ENCODE measurements around the gene SURF1. TPM values are rescaled to one million over a fixed set of nuclear protein-coding genes. Genes with fewer than 3 reads are reported as not detected.

SURF1 gene
- total RNA-seq, 6 experiments from 2014 or later: 25.3 to 29.1 (median 26.8) TPM

DNA sequence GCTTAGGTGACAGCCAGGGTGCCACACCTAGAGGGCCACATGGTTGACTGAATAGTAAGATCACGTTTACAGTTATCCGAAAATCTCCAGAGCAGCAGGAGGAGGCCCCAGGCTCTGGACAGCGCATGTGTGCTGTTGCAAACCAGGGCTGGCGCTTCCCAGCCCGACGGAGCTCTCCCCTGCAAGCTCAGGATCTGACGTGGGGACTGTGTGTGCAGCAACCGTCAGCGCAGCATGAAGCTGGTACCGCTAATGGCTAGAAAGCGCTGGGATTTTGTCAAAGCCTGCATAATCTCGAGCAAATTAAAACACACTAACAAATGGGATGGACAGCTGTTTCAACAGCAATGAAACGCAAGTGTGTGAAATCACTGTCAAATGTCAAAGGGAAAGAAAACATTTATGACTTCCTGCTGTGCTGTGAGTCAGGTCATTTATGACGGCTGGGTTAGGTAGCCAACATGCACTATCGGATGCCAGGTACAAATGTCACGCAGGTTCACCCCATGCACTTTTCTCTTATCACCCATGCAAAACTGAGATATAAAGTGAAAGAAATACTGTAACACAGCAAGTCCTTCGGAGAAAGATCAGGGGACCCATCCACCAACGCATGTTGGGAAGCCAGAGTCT is 12.1 kb upstream of the SURF1 start:
- TF ChIP-seq, protein P1, sequence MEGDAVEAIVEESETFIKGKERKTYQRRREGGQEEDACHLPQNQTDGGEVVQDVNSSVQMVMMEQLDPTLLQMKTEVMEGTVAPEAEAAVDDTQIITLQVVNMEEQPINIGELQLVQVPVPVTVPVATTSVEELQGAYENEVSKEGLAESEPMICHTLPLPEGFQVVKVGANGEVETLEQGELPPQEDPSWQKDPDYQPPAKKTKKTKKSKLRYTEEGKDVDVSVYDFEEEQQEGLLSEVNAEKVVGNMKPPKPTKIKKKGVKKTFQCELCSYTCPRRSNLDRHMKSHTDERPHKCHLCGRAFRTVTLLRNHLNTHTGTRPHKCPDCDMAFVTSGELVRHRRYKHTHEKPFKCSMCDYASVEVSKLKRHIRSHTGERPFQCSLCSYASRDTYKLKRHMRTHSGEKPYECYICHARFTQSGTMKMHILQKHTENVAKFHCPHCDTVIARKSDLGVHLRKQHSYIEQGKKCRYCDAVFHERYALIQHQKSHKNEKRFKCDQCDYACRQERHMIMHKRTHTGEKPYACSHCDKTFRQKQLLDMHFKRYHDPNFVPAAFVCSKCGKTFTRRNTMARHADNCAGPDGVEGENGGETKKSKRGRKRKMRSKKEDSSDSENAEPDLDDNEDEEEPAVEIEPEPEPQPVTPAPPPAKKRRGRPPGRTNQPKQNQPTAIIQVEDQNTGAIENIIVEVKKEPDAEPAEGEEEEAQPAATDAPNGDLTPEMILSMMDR (IDR thresholded peaks at IDR 0.05): no peak
- peaks cover 45% of the 10 kb centered on the region for H3K36me3 Mint-ChIP-seq (ENCODE audit: low read depth)
- no peak for DNase-seq
- H3K27ac Mint-ChIP-seq: peak overlapping the region; percentile 29; the same call in 1 of the 2 replicates
- no peak overlapping the region for H3K4me3 Mint-ChIP-seq
- H3K4me1 Mint-ChIP-seq (ENCODE audit: low read depth): peaks cover 47% of the 10 kb centered on the region
- no peaks in the 10 kb centered on the region for H3K9me3 Mint-ChIP-seq
- peaks cover 7% of the 10 kb centered on the region for H3K27me3 Mint-ChIP-seq (ENCODE audit: insufficient read depth)

DNA sequence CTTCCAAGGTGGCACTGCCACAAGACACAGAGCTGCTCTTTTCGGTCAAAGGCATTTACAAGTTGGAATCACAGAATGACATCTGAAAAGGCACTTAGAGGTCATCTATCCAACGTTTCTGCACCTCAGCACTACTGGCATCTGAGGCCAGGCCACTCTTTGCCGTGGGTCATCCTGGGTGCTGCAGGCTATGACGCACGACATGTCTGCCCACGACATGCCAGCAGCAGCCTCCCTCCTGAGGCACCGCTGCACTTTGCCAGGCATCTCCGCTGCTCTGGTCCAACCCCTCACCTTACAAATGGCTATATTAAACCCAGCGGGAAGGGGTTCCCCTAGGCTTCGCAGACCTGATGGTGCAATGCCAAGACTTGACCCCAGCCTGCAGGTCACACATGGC is 11.5 kb upstream of the SURF1 start:
- Mint-ChIP-seq H3K4me1 (ENCODE audit: low read depth) (peaks cover 47% of the 10 kb centered on the region), H3K27me3 (ENCODE audit: insufficient read depth) (peaks cover 7% of the 10 kb centered on the region), H3K36me3 (ENCODE audit: low read depth) (peaks cover 49% of the 10 kb centered on the region), H3K27ac (no peak overlapping the region; the same call in 1 of the 2 replicates), H3K9me3 (no peaks in the 10 kb centered on the region), H3K4me3 (no peak overlapping the region)
- TF ChIP-seq, protein P1 (IDR thresholded peaks at IDR 0.05): no peak
- no peak for DNase-seq

DNA sequence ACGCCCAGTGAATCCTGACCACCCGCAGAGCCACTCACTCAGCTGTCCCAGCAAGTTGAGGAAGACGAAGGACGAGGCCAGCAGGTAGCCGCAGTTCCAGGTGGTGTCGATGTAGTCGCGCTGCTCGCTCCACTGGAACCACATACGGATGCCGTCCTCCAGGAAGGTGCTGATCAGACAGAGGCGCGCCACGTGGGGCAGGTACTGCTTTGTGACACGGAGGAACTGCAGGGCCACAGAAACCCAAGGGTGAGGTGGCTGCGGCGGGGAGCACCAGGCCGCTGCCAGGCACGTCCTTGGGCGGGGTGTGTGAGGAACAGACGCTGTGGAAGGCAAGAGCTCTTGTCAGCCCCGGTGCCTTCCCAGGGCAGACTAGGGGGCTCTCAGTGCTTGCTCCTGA is 10.9 kb upstream of the SURF1 start:
- TF ChIP-seq, protein P1 (IDR thresholded peaks at IDR 0.05): no peak
- H3K4me3 Mint-ChIP-seq: no peak overlapping the region
- H3K27me3 Mint-ChIP-seq (ENCODE audit: insufficient read depth): peaks cover 6% of the 10 kb centered on the region
- peaks cover 41% of the 10 kb centered on the region for H3K4me1 Mint-ChIP-seq (ENCODE audit: low read depth)
- no peak overlapping the region for H3K27ac Mint-ChIP-seq
- no peak for DNase-seq
- peaks cover 46% of the 10 kb centered on the region for H3K36me3 Mint-ChIP-seq (ENCODE audit: low read depth)
- no peaks in the 10 kb centered on the region for H3K9me3 Mint-ChIP-seq

DNA sequence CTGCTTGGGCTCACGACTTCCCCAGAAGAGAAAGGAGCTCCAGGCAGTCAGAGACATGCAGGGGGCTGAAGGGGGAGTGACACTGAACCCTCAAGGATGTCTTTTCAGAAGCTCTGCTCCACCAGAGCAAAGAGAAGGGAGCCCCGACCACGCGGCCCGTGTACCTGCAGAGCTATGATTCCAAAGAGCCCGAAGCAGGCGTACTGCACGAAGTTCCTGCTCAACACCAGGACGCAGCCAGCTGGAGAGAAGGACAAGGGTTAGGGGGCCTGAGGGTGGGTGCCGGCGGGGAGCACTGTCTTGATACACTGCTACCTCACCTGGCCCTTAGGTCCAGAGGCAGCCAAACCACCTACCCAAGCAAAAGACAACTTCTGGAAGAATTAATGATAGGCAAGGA is 10.1 kb upstream of the SURF1 start:
- no peak for DNase-seq
- no peak overlapping the region for H3K4me3 Mint-ChIP-seq
- H3K9me3 Mint-ChIP-seq: no peaks in the 10 kb centered on the region
- H3K27ac Mint-ChIP-seq: no peak overlapping the region
- TF ChIP-seq, protein P1 (IDR thresholded peaks at IDR 0.05): no peak
- peaks cover 6% of the 10 kb centered on the region for H3K27me3 Mint-ChIP-seq (ENCODE audit: insufficient read depth)
- H3K4me1 Mint-ChIP-seq (ENCODE audit: low read depth): peaks cover 33% of the 10 kb centered on the region
- H3K36me3 Mint-ChIP-seq (ENCODE audit: low read depth): peaks cover 50% of the 10 kb centered on the region

DNA sequence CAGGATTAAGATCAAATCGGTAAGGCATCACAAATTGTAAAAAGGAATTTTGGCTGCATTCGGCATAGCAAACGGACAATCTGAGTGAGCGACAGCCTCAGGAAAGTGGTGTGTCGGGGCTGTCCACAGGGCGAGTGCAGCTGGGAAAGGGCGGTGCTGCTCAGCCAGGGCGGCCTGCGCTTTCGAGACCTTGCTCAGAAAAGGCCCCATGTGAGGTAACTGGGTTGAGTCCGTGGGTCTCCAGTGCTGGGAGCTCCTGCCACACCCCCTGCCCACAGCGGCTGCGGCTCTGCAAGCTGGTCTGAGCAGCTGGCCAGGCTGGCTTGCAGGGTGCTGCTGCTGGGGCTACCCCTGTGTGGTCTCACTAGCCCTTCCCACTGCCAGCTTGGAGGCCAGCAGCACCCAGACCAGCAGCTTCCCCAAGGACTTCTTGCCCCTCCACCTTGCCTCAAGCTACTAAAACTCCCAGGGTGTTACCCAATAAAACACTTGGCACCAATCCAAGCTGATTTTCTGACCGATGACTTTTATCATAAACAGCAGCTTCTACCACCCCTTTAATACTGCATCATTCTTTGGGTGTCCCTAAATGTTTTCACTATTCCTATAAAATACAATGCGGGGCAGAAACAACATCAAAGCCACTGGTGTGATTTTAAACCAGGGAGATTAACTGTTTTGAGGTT is 6.2 kb upstream of the SURF1 start:
- H3K4me1 Mint-ChIP-seq (ENCODE audit: low read depth): peaks cover 13% of the 10 kb centered on the region
- peaks cover 3% of the 10 kb centered on the region for H3K27me3 Mint-ChIP-seq (ENCODE audit: insufficient read depth)
- DNase-seq: no peak
- no peaks in the 10 kb centered on the region for H3K9me3 Mint-ChIP-seq
- peak overlapping the region; percentile 33 for H3K27ac Mint-ChIP-seq
- H3K4me3 Mint-ChIP-seq: no peak overlapping the region
- TF ChIP-seq, protein P1 (IDR thresholded peaks at IDR 0.05): no peak
- H3K36me3 Mint-ChIP-seq (ENCODE audit: low read depth): peaks cover 34% of the 10 kb centered on the region

Measured in HFFc6 (cell line).